ENCODE data around the gene COL9A3.

DNA sequence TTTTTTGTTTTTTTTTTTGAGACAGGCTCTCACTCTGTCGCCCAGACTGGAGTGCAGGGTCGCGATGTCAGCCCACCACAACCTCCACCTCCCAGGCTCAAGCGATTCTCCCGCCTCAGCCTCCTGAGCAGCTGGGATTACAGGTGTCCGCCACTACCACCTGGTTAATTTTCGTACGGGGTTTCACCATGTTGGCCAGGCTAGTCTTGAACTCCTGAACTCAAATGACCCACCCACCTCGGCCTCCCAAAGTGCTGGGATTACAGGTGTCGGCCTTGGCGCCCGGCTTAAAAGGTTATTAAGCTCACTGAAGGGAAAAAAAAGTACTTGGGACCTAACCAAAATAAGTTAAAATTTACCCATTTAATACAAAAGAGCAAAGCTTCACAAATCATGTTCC, 42.9 kb downstream of the COL9A3 start:
- no peak for TF ChIP-seq EZH2phosphoT487 (IDR thresholded peaks at IDR 0.05; ENCODE audit: low read length)
- TF ChIP-seq, protein P1, sequence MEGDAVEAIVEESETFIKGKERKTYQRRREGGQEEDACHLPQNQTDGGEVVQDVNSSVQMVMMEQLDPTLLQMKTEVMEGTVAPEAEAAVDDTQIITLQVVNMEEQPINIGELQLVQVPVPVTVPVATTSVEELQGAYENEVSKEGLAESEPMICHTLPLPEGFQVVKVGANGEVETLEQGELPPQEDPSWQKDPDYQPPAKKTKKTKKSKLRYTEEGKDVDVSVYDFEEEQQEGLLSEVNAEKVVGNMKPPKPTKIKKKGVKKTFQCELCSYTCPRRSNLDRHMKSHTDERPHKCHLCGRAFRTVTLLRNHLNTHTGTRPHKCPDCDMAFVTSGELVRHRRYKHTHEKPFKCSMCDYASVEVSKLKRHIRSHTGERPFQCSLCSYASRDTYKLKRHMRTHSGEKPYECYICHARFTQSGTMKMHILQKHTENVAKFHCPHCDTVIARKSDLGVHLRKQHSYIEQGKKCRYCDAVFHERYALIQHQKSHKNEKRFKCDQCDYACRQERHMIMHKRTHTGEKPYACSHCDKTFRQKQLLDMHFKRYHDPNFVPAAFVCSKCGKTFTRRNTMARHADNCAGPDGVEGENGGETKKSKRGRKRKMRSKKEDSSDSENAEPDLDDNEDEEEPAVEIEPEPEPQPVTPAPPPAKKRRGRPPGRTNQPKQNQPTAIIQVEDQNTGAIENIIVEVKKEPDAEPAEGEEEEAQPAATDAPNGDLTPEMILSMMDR (IDR thresholded peaks at IDR 0.05; ENCODE audit: low read length), result no peak

Measured in MM.1S (cell line).